Renal pelvis (tissue), 4 donors: Measurements from ENCODE around the gene SON. TPM values are rescaled to one million over a fixed set of nuclear protein-coding genes. Genes with fewer than 3 reads are reported as not detected.

Source experiments
- DNase-seq: peaks from one replicate; pipeline ENCODE4 v3.0.0-alpha.2; 2013
- polyA plus RNA-seq, 3 donors: library from polyadenylated mRNA; unstranded; fragments of 120-200 nt; gene quantifications; one replicate each; pipeline ENCODE4 v1.2.1, GENCODE V29; 2013; ENCODE audit not compliant: insufficient read length in 3 of 3

Gene SON
- polyA plus RNA-seq, 3 donors: 306 to 376 (median 359) TPM

DNA sequence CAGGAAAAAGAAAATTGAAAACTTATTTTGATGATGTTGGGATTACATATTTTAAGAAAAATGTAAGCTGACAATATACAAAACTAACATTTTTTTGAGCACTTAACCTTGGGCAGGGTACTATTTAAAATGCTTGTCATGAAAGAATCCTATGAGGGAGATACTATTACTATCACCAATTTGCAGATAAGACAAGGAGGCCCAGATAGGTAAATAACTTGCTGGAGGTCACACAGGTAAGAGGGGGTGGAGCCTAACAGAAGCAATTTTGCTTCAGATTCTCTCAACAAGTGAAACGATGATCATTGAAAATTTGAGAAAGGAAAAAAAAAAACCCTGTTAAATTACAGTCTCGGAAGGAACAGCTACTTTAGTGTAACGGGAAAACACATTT is 2.1 kb upstream of the SON start:
- no peak for DNase-seq

DNA sequence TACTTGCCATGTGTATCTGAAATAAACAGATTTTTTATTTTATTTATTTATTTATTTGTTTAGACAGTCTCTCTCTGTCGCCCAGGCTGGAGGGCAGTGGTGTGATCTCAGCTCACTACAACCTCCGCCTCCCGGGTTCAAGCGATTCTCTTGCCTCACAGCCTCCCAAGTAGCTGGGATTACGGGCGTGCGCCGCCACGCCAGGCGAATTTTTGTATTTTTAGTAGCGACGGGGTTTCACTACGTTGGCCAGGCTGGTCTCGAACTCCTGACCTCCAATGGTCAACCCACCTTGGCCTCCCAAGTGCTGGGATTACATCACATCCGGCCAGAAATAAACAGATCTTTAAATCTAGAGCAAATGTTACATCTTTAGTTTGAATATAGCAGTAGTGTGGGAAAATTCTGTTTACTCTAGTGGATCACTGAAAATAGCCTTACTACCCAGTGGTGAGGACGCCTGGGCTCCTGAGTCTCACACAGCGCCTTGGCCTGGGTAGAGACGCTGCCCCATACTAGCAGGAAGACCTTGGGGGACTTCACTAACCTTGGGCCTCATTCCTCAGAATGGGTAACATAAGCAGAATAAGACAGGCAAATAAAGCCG is 1.6 kb upstream of the SON start:
- DNase-seq: peak; percentile 7

DNA sequence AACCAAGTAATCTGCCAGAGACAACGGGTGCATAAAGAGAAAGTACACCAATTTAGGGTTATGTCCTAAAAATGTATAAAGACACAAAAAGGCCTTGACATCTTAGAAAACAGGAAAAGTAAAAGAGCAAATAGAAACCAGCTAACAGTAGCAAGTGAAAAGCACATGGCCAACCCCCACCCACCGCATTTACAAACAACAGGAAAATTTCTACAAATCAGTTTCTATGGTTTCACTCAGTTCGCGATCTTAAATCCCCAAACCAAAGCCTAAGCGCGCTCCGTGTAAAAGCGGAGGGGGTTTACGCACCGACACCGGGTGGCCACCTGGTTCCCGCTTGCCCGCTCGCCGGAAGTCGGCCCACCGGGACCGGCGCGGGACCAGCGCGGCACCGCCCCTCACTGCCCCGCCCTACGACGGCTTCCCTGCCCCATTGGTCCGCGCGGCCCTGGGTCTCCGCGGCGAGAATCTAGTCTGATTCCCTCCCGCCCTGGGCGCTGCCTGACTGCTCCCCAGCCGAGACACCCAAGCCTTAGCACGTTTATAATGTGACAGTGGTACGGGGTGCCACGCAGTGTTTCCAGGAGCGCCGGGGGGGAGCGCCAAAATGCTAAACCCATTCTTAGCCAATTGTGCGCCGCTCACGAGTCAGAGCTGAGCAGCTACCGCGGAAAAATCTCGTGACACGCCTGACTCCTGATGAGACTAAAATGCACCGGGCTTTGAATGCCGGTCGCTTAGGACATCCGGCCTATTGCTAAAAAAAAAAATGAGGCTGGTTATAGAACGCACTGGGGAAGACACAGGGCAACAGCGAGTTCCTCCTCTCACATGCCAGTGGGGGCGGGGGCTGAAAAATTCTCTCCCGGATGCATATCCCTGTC is 840 bp upstream of the SON start, which contains the start of gene GART:
GART (minus strand) TSS at position 362 of the 884 bp plus-strand sequence. CDS start 2,802 bp downstream, outside the sequence.
- peak; percentile 83 for DNase-seq

DNA sequence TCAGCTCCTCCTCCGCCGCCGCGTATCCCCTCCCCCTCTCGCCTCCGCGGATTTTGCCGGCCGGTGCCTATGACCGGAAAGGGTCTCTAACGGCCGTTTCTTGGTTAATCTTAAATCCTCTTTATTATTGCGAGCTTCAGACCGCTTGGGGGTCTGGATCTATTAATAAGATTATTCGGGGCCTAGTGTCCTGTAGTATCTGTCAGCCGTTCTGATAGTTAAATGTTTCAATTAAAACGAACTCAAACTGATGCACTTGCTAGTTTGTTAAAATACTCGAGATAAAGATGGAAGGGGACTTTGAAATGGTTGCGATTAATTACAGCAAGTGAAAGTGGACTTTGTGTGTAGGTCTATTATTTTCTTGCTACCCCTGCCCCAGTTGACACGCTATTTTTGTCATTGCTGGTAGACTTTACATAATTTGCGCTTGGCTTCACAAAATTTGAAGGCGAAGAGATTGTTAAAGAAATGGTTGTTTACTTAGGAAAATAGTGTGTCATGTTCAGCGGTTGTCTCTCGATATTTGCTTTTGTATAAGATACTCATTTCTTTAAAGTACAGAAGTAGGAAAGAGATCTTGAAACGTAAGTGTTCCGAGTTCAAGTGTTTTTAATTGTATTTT is 779 bp downstream of the SON start:
- DNase-seq: no peak

DNA sequence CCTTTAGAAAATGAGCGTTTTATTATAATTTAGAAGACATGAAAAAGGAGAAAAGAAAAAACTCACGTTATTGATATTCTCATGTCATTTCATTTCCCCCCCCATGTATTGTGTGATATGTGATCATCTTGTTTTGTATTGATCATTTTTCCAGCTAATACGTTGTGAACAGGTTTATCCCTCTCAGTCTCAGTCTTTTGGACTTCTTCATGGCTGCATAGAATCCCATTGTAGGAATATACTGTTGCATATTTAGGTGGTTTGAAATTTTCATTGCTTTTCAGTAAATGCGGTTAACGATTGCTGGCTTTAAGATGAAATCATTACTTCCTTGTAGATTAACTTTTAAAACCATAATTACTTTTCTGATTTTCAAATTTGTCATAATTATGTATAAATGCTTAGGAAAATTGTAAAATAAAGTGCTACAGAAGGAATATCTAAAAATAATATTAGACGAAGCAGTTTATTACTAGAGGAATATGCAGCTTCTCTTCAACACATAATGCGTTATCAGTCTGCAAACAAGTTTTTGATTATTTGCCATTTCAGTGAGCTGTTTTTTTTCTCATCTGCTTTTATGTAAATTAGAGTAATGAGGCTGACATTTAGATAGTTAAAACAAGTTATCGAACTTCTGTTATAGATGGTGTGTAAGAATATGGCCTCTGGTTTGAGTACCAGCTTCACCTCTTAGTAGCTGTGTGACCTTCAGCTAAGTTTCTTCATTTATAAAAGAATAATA is 1.8 kb downstream of the SON start:
- no peak for DNase-seq

DNA sequence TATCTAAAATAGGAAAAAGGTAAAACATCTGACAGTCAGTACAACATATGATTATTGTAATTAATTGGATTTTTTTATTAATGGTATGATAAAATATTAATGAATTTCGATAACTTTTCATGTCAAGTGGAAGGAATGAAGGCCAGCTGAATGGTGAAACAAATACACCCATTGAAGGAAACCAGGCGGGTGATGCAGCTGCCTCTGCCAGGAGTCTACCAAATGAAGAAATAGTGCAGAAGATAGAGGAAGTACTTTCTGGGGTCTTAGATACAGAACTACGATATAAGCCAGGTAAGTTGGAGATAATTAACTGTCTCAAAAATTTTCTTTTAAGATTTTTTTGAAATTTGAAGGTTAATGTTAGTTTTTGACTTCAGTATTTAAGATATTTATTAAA is 3.2 kb downstream of the SON start:
- no peak for DNase-seq

DNA sequence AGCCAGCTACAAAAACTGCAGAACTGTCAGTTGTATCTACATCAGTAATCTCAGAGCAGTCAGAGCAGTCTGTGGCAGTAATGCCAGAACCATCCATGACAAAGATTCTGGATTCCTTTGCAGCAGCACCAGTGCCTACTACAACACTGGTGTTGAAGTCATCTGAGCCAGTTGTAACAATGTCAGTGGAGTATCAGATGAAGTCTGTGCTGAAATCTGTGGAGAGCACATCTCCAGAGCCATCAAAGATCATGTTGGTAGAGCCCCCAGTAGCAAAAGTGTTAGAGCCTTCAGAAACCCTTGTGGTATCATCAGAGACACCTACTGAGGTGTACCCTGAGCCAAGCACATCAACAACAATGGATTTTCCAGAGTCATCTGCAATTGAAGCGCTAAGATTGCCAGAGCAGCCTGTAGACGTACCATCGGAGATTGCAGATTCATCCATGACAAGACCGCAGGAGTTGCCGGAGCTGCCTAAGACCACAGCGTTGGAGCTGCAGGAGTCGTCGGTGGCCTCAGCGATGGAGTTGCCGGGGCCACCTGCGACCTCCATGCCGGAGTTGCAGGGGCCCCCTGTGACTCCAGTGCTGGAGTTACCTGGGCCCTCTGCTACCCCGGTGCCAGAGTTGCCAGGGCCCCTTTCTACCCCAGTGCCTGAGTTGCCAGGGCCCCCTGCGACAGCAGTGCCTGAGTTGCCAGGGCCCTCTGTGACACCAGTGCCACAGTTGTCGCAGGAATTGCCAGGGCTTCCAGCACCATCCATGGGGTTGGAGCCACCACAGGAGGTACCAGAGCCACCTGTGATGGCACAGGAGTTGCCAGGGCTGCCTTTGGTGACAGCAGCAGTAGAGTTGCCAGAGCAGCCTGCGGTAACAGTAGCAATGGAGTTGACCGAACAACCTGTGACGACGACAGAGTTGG is 7.3 kb downstream of the SON start:
- DNase-seq: no peak

DNA sequence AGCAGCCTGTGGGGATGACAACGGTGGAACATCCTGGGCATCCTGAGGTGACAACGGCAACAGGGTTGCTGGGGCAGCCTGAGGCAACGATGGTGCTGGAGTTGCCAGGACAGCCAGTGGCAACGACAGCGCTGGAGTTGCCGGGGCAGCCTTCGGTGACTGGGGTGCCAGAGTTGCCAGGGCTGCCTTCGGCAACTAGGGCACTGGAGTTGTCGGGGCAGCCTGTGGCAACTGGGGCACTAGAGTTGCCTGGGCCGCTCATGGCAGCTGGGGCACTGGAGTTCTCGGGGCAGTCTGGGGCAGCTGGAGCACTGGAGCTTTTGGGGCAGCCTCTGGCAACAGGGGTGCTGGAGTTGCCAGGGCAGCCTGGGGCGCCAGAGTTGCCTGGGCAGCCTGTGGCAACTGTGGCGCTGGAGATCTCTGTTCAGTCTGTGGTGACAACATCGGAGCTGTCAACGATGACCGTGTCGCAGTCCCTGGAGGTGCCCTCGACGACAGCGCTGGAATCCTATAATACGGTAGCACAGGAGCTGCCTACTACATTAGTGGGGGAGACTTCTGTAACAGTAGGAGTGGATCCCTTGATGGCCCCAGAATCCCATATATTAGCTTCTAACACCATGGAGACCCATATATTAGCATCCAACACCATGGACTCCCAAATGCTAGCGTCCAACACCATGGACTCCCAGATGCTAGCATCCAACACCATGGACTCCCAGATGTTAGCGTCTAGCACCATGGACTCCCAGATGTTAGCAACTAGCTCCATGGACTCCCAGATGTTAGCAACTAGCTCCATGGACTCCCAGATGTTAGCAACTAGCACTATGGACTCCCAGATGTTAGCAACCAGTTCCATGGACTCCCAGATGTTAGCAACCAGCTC is 8.2 kb downstream of the SON start:
- no peak for DNase-seq

DNA sequence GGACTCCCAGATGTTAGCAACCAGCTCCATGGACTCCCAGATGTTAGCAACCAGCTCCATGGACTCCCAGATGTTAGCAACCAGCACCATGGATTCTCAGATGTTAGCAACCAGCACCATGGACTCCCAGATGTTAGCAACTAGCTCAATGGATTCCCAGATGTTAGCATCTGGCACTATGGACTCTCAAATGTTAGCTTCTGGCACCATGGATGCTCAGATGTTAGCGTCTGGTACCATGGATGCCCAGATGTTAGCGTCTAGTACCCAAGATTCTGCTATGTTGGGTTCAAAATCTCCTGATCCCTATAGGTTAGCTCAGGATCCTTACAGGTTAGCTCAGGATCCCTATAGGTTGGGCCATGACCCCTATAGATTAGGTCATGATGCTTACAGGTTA is 8.8 kb downstream of the SON start:
- DNase-seq: no peak

DNA sequence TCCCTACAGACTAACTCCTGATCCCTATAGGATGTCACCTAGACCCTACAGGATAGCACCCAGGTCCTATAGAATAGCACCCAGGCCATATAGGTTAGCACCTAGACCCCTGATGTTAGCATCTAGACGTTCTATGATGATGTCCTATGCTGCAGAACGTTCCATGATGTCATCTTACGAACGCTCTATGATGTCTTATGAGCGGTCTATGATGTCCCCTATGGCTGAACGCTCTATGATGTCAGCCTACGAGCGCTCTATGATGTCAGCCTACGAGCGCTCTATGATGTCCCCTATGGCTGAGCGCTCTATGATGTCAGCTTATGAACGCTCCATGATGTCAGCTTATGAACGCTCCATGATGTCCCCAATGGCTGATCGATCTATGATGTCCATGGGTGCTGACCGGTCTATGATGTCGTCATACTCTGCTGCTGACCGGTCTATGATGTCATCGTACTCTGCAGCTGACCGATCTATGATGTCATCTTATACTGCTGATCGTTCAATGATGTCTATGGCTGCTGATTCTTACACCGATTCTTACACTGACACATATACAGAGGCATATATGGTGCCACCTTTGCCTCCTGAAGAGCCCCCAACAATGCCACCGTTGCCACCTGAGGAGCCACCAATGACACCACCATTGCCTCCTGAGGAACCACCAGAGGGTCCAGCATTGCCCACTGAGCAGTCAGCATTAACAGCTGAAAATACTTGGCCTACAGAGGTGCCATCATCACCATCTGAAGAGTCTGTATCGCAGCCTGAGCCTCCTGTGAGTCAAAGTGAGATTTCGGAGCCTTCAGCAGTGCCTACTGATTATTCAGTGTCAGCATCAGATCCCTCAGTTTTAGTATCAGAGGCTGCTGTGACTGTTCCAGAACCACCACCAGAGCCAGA is 9.5 kb downstream of the SON start:
- DNase-seq: no peak

DNA sequence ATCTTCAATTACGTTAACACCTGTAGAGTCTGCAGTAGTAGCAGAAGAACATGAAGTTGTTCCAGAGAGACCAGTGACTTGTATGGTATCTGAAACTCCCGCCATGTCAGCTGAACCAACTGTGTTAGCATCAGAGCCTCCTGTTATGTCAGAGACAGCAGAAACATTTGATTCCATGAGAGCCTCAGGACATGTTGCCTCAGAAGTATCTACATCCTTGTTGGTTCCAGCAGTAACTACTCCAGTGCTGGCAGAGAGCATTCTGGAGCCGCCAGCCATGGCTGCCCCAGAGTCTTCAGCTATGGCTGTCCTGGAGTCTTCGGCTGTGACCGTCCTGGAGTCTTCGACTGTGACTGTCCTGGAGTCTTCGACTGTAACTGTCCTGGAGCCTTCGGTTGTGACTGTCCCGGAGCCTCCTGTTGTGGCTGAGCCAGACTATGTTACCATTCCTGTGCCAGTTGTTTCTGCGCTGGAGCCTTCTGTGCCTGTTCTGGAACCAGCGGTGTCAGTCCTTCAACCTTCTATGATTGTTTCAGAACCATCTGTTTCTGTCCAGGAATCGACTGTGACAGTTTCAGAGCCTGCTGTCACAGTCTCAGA is 10.3 kb downstream of the SON start:
- DNase-seq: no peak

DNA sequence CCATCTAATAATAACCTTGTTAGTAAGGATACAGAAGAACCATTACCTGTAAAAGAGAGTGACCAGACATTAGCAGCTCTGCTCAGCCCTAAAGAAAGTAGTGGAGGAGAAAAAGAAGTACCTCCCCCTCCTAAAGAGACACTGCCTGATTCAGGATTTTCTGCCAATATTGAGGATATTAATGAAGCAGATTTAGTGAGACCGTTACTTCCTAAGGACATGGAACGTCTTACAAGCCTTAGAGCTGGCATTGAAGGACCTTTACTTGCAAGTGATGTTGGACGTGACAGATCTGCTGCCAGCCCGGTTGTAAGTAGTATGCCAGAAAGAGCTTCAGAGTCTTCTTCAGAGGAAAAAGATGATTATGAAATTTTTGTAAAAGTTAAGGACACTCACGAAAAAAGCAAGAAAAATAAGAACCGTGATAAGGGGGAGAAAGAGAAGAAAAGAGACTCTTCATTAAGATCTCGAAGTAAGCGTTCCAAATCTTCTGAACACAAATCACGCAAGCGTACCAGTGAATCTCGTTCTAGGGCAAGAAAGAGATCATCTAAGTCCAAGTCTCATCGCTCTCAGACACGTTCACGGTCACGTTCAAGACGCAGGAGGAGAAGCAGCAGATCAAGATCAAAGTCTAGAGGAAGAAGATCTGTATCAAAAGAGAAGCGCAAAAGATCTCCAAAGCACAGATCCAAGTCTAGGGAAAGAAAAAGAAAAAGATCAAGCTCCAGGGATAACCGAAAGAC is 11.6 kb downstream of the SON start:
- no peak for DNase-seq

DNA sequence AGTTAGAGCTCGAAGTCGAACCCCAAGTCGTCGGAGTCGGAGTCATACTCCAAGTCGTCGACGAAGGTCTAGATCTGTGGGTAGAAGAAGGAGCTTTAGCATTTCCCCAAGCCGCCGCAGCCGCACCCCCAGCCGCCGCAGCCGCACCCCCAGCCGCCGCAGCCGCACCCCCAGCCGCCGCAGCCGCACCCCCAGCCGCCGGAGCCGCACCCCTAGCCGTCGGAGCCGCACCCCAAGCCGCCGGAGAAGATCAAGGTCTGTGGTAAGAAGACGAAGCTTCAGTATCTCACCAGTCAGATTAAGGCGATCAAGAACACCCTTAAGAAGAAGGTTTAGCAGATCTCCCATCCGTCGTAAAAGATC is 12.1 kb downstream of the SON start:
- no peak for DNase-seq

DNA sequence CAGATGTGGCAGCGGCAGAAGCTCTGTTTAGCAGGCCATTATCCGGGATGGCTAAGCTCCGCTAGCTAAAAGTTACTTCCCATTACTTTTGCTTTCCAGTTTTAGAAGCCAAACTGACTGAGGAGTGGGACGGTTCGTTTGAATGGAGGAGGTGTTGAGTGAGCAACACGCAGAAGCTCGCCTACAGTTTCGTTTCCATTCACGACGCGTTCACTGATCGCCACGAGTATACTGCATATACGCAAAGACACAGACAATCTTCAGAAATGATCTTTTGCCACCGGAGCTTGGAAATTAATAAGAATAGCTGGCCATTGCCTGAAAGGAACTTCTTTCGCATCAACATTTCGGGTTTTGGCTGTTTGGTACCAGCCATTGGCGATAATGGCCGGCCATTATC is 14.6 kb downstream of the SON start:
- no peak for DNase-seq

DNA sequence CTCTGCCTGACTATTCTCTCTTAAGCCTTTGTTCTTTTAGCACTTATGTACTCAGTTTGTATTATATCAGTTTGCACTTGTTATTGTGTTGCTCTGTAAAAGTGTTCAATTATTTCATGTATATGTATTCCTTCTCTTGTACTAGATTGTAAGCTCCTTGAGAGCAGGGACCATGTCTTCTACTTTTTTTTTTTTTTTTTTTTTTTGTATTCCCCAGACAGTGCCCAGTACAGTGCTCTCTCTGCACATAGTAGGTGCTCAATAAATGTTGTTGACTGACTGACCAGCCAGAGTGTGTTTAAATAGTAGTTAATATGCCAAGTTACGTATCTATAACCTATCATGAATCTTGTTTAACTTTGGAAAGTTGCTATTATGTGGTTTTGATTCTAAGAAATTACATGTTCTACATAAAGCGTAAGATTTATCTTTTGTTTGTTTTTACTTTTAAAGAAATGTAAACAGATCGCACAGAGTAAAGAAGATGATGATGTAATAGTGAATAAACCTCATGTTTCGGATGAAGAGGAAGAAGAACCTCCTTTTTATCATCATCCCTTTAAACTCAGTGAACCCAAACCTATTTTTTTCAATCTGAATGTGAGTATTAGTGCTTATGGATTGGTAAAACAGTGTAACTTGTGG is 16.1 kb downstream of the SON start:
- DNase-seq: no peak

DNA sequence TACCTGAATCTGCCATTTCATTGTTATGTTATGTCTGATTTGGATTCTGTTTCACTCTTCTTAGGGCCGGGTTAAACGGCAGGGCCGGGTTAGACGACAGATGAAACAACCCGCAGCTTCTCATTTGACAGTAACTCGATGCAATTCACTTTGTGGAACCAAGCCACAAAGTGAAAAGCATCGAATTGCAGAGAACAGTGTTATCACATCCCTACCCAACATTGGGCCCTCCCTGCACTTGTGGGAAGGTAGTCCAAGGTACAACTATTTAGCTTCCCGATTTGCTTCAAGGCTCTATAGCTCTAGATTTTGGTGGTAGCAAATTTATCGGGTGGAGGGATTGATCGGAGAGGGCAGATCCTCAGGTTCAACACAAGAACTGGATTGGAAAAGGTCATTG is 17.0 kb downstream of the SON start:
- DNase-seq: no peak

DNA sequence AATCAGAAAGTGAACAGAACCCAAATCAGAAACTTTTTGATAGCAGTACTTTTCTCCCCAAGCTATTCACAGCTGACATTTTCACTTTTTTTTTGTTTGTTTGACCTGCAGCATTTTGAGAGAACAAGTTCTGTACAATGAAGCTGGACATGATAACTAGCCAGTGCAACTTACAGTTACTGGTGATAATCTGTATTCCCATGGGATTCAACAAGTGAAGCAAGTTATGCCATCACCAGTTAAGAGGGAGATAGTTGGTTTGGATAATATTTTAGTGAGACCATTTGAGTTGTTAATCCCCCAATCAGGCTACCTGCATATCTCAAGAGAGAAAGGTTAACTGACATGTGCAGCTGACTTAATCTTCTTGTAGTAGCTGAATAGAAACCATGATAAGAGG is 18.1 kb downstream of the SON start:
- no peak for DNase-seq
